ENCODE data around the gene EVA1C.
"Not testable (repeated sequence)": the region's sequence is repeated elsewhere in the genome, so short reads cannot be mapped to it uniquely, and the experiment has no call there.

EVA1C gene

DNA sequence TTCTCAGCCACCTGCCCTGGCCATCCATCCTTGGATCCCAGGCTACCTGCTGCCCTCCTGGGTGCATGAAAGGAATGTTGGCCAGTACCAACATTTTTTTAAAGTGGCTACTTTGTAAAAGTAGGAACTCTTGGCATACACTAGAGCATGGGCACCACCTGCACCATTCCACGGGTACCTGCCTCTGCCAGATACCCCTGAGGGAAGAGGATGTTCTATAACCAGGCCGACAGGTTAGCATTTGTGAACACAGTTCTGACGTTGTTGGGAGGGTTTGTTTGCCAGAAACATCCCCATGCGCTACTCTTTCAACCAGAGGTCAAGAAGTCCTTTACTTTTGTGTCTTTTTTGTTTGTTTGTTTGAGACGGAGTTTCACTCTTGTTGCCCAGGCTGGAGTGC, 43.0 kb downstream of the EVA1C start:
- DNase-seq (ENCODE audit: low read depth) = no peak
- no peak overlapping the region for H3K4me3 ChIP-seq (ENCODE audit: low read depth, low read length)
- TF ChIP-seq, protein P1, sequence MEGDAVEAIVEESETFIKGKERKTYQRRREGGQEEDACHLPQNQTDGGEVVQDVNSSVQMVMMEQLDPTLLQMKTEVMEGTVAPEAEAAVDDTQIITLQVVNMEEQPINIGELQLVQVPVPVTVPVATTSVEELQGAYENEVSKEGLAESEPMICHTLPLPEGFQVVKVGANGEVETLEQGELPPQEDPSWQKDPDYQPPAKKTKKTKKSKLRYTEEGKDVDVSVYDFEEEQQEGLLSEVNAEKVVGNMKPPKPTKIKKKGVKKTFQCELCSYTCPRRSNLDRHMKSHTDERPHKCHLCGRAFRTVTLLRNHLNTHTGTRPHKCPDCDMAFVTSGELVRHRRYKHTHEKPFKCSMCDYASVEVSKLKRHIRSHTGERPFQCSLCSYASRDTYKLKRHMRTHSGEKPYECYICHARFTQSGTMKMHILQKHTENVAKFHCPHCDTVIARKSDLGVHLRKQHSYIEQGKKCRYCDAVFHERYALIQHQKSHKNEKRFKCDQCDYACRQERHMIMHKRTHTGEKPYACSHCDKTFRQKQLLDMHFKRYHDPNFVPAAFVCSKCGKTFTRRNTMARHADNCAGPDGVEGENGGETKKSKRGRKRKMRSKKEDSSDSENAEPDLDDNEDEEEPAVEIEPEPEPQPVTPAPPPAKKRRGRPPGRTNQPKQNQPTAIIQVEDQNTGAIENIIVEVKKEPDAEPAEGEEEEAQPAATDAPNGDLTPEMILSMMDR (conservative IDR thresholded peaks at IDR 0.05; ENCODE audit: low read depth, low read length) = no peak

DNA sequence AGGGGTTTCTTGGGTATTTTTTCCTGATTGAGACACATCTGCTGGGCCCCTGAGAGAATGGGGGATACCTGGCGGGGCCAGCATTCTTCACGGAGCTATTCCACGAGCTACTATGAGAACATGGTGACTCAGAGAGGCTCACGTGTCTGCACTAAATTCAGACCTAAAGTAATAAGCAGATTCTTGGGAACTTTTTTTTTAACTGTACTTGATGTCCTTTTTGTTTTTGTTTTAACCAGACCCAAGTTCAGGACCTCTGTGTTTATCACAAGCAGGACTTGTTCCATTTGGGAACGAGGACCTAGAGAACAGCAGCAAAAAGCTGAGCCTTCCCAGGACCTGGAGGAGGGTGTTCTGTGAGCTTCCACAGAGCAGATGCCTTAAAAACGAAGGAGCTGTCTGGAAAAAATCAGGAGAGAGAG, 44.0 kb downstream of the EVA1C start:
- peak; percentile 84 for DNase-seq (ENCODE audit: low read depth)
- H3K4me3 ChIP-seq (ENCODE audit: low read depth, low read length) = no peak overlapping the region
- TF ChIP-seq, protein P1 (conservative IDR thresholded peaks at IDR 0.05; ENCODE audit: low read depth, low read length) = no peak

DNA sequence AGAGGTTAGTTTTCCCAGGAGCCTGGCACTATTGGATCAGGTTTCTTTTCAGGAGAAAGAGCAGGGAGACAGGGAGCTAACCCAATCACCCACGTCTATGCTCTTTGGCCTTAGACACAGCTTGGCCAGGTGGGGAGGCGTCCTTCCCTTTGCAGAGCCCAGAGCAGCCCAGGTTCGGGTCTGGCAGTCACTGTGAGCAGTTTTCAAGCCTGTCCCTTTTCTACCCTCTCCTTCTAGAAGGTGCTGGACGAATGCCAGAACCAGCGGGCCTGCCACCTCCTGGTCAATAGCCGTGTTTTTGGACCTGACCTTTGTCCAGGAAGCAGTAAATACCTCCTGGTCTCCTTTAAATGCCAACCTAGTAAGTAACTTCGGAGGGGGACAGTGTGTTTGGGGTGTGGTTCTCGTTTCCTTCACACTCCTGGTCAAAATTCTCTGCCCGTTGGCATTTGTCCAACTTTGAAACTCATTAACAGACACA, 44.9 kb downstream of the EVA1C start:
- DNase-seq (ENCODE audit: low read depth) = peak; percentile 26

DNA sequence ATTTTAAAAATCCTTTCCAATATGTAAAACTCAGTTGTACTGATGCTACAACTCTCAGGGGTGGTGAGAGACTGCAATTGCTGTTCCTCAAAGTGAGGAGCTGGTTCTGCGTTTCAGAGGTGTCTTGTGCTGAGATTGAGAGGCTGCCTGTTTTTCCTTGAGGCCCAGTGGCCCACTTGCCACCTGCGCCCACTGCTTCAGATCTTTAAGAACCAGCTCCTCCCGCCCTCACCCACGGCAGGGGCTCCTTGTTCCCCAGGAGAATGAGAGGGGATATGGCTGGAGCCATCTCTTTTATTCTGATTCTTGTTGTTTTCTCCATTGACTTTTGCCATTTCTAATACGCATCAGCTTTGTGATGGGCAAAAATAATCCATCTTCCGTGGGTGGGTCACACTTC, 45.5 kb downstream of the EVA1C start:
- TF ChIP-seq, protein P1 (conservative IDR thresholded peaks at IDR 0.05; ENCODE audit: low read depth, low read length) = no peak

More for the DNA sequence above, 44.9 kb downstream of the EVA1C start:
- TF ChIP-seq, protein P1 (conservative IDR thresholded peaks at IDR 0.05; ENCODE audit: low read depth, low read length) = no peak
- no peak overlapping the region for H3K4me3 ChIP-seq (ENCODE audit: low read depth, low read length)

DNA sequence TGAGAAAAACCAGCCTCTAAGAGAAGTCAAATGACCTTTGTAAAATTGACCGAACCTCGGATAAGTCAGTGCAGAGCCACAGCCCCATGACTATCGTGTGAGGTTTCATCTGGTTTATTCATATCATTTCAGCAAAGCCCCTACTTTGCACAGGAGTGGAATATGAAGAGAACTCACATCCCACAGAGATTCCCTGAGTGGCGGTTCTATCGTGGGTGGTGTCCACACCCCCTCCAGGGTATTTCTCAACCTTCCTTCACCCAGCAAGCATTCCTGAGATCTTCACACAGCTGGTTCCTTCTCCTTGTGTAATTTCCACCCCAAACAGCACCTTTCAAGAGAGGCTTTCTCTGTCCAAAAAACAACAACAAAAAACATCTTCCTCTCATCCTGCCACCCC, 47.5 kb downstream of the EVA1C start:
- TF ChIP-seq, protein P1 (conservative IDR thresholded peaks at IDR 0.05; ENCODE audit: low read depth, low read length) = no peak
- peak; percentile 49 for DNase-seq (ENCODE audit: low read depth)
- no peak overlapping the region for H3K4me3 ChIP-seq (ENCODE audit: low read depth, low read length)

More for the DNA sequence above, 45.5 kb downstream of the EVA1C start:
- no peak overlapping the region for H3K4me3 ChIP-seq (ENCODE audit: low read depth, low read length)
- no peak for DNase-seq (ENCODE audit: low read depth)

DNA sequence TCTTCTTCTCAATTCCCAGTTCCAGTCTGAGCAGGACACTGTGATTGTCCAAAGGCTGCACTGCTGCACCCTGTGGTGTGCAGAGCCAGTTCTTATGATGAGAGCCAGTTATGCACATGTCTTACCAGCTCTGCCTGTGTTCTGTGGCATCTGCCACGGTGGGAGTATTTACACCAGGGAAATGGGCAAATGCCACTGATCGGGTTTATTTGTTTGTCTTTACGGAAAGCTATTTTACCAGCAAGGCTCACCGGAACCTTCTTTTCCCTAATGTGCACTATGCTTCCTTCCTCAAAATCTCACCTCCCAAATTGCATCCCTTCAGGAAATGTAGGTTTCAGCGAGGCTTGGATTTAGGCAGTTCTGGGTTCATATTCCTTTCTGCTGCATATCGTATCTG, 49.0 kb downstream of the EVA1C start:
- TF ChIP-seq, protein P1 (conservative IDR thresholded peaks at IDR 0.05; ENCODE audit: low read depth, low read length) = no peak
- no peak for DNase-seq (ENCODE audit: low read depth)
- no peak overlapping the region for H3K4me3 ChIP-seq (ENCODE audit: low read depth, low read length)

GRCh38 chr21:32462564-32462963, 50.1 kb downstream of the EVA1C start:
- H3K4me3 ChIP-seq (ENCODE audit: low read depth, low read length); DNase-seq (ENCODE audit: low read depth): not testable (repeated sequence)
